NCI-H774 (cell line): ENCODE measurements around the gene IRGQ.
"Not testable (repeated sequence)": the region's sequence is repeated elsewhere in the genome, so short reads cannot be mapped to it uniquely, and the experiment has no call there.

ENCODE experiments used
- DNase-seq: peaks from one replicate; lab custom pipeline; 2025; lab: John Stamatoyannopoulos, UW

IRGQ gene

GRCh38 chr19:43574424-43575155 lies 21.3 kb downstream of the IRGQ start:
- no peak for DNase-seq

- DNase-seq: peak; percentile 85
Measured at GRCh38 chr19:43572171-43572588, 23.8 kb downstream of the IRGQ start.

- peak; percentile 86 for DNase-seq
Measured at GRCh38 chr19:43570174-43570791, 25.7 kb downstream of the IRGQ start.

- DNase-seq: no peak
Measured at GRCh38 chr19:43569657-43570056, 26.3 kb downstream of the IRGQ start.

GRCh38 chr19:43564800-43565199 lies 31.1 kb downstream of the IRGQ start:
- DNase-seq: no peak

- no peak for DNase-seq
Measured at GRCh38 chr19:43563816-43564457, 32.0 kb downstream of the IRGQ start.

GRCh38 chr19:43562698-43563241 lies 33.2 kb downstream of the IRGQ start:
- DNase-seq: peak; percentile 61

- DNase-seq: no peak
Measured at GRCh38 chr19:43562226-43562697, 33.7 kb downstream of the IRGQ start.

- DNase-seq: no peak
Measured at GRCh38 chr19:43561139-43561970, 34.6 kb downstream of the IRGQ start.

GRCh38 chr19:43560687-43561086 lies 35.2 kb downstream of the IRGQ start:
- DNase-seq: no peak

GRCh38 chr19:43555185-43555770 lies 40.7 kb downstream of the IRGQ start:
- peak; percentile 26 for DNase-seq

GRCh38 chr19:43554317-43554895 lies 41.5 kb downstream of the IRGQ start:
- DNase-seq: no peak

- DNase-seq: no peak
Measured at GRCh38 chr19:43553656-43554055, 42.3 kb downstream of the IRGQ start.

- no peak for DNase-seq
Measured at GRCh38 chr19:43552616-43553015, 43.3 kb downstream of the IRGQ start.

- no peak for DNase-seq
Measured at GRCh38 chr19:43552198-43552450, 43.8 kb downstream of the IRGQ start.

- no peak for DNase-seq
Measured at GRCh38 chr19:43551399-43552197, 44.3 kb downstream of the IRGQ start.

- DNase-seq: no peak
Measured at GRCh38 chr19:43548706-43549105, 47.2 kb downstream of the IRGQ start.

- not testable (repeated sequence) for DNase-seq
Measured at GRCh38 chr19:43547926-43548325, 48.0 kb downstream of the IRGQ start.

- no peak for DNase-seq
Measured at GRCh38 chr19:43546581-43546980, 49.4 kb downstream of the IRGQ start.

GRCh38 chr19:43545981-43546380 lies 50.0 kb downstream of the IRGQ start:
- no peak for DNase-seq

- DNase-seq: no peak
Measured at GRCh38 chr19:43545276-43545675, 50.7 kb downstream of the IRGQ start.
